Nucleus accumbens (tissue), 56 donors: ENCODE results near the gene ZBTB7B.
A peak's percentile ranks its signal among the peaks of the same experiment; 100 is the strongest.

Source experiments
- DNase-seq, 56 donors: peaks; one replicate each; lab custom pipeline; 2025; lab: John Stamatoyannopoulos, UW

Gene ZBTB7B

GRCh38 chr1:155030243-155030795 is 27.7 kb downstream of the ZBTB7B start:
- DNase-seq, result peak in 3 of 56 donors; percentile 14 to 41 (median 23)

- DNase-seq, result no peak
Measured at GRCh38 chr1:155030899-155031298, 28.3 kb downstream of the ZBTB7B start.

- no peak for DNase-seq
Measured at GRCh38 chr1:155032886-155033285, 30.3 kb downstream of the ZBTB7B start.

- DNase-seq, result no peak
Measured at GRCh38 chr1:155033524-155033923, 30.9 kb downstream of the ZBTB7B start, which contains the start of the genes DCST1 and DCST2. Gene DCST1, plus strand, starts transcription at chr1:155033824. Its CDS starts 213 bp downstream, at chr1:155034037. Gene DCST2, minus strand, starts transcription at chr1:155033781. Its CDS starts 80 bp downstream, at chr1:155033701.

- no peak for DNase-seq
Measured at GRCh38 chr1:155034318-155035208, 32.0 kb downstream of the ZBTB7B start.

- DNase-seq, result no peak
Measured at GRCh38 chr1:155035936-155036335, 33.3 kb downstream of the ZBTB7B start.

GRCh38 chr1:155037043-155037442 is 34.4 kb downstream of the ZBTB7B start:
- DNase-seq, result no peak

- no peak for DNase-seq
Measured at GRCh38 chr1:155037851-155038441, 35.3 kb downstream of the ZBTB7B start.

GRCh38 chr1:155038602-155039307 is 36.2 kb downstream of the ZBTB7B start:
- no peak for DNase-seq

- no peak for DNase-seq
Measured at GRCh38 chr1:155039308-155039669, 36.7 kb downstream of the ZBTB7B start.

GRCh38 chr1:155040358-155041093 is 37.9 kb downstream of the ZBTB7B start:
- DNase-seq, result no peak

- DNase-seq, result no peak
Measured at GRCh38 chr1:155042789-155043188, 40.2 kb downstream of the ZBTB7B start.

- DNase-seq, result no peak
Measured at GRCh38 chr1:155043301-155043702, 40.7 kb downstream of the ZBTB7B start.

GRCh38 chr1:155043793-155044192 is 41.2 kb downstream of the ZBTB7B start:
- no peak for DNase-seq

- DNase-seq, result no peak
Measured at GRCh38 chr1:155044365-155044764, 41.8 kb downstream of the ZBTB7B start.

GRCh38 chr1:155044812-155045657 is 42.4 kb downstream of the ZBTB7B start:
- peak in 50 of 56 donors; percentile 8 to 87 (median 50) for DNase-seq

GRCh38 chr1:155048449-155049334 is 46.1 kb downstream of the ZBTB7B start:
- DNase-seq, result no peak
